ENCODE data around the gene ASIC2. TPM values are rescaled to one million over a fixed set of nuclear protein-coding genes. Genes with fewer than 3 reads are reported as not detected.

The ASIC2 gene
- total RNA-seq, 1 experiment from 2014 or later = not detected

DNA sequence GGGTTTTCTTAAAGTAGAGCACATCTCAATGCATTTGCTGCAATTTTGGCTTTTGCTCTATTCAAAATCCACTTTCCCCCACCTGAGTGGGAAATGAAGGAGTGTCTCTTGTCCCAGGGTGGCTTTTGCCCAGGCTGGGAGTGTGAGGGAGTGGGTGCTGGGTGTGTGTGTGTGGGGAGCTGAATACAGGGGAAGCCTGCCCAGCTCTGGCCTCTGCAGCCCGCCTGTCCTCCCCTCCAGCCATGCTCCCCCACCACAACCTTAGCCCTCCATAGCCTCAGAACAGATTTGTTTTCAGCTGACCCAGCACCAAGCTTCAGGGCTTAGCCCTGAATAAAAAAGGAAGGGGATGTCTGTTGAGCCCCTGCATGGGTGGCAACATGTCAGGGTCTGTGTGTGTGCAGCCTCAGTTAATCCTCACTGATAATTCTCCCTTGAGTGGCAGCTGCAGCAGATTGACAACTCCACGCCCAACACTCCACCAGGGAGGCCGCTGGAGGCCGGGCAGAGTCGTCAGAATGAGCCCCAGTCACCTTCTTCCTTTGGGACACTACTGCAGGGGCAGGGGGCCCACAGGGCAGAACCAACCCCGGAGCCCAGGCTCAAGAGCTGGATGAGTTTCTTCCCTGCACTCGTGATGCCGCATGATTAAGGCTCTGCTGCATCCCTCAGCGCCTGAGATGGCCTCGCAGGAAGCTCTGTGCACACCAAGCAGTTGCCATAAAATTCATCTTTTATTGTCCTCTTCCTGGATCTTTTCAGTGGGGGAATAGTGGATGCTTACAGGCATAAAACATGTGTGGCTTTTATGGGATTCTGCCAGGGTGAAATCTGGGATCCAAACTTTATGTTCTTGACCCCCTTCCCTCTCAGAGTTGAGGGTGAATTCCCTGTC is 246.5 kb downstream of the ASIC2 start:
- CTCF ChIA-PET = interaction anchor here (0.7 to 1.4 kb wide), 3 partner anchors 7 to 704 kb away, joined by 3 to 4 read pairs (median 3); no protein-coding TSS in a partner anchor
- TF ChIP-seq, protein P1, sequence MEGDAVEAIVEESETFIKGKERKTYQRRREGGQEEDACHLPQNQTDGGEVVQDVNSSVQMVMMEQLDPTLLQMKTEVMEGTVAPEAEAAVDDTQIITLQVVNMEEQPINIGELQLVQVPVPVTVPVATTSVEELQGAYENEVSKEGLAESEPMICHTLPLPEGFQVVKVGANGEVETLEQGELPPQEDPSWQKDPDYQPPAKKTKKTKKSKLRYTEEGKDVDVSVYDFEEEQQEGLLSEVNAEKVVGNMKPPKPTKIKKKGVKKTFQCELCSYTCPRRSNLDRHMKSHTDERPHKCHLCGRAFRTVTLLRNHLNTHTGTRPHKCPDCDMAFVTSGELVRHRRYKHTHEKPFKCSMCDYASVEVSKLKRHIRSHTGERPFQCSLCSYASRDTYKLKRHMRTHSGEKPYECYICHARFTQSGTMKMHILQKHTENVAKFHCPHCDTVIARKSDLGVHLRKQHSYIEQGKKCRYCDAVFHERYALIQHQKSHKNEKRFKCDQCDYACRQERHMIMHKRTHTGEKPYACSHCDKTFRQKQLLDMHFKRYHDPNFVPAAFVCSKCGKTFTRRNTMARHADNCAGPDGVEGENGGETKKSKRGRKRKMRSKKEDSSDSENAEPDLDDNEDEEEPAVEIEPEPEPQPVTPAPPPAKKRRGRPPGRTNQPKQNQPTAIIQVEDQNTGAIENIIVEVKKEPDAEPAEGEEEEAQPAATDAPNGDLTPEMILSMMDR (IDR thresholded peaks at IDR 0.05; ENCODE audit: unreplicated experiment) = no peak
- no peak for DNase-seq (ENCODE audit: unreplicated experiment)
- Mint-ChIP-seq H3K27me3 (ENCODE audit: insufficient read depth, unreplicated experiment) (no peaks in the 10 kb centered on the region), H3K4me1 (ENCODE audit: insufficient read depth, unreplicated experiment) (peaks cover 18% of the 10 kb centered on the region), H3K4me3 (ENCODE audit: unreplicated experiment) (no peak overlapping the region), H3K27ac (ENCODE audit: low read depth, unreplicated experiment) (no peak overlapping the region), H3K36me3 (ENCODE audit: insufficient read depth, unreplicated experiment) (no peaks in the 10 kb centered on the region), H3K9me3 (ENCODE audit: unreplicated experiment) (no peaks in the 10 kb centered on the region)
- intact Hi-C loops (cut with micrococcal nuclease) = no loop called here
- BruUV-seq (replicated peaks) = no TSS peak
- POLR2A ChIA-PET = no interaction called here

DNA sequence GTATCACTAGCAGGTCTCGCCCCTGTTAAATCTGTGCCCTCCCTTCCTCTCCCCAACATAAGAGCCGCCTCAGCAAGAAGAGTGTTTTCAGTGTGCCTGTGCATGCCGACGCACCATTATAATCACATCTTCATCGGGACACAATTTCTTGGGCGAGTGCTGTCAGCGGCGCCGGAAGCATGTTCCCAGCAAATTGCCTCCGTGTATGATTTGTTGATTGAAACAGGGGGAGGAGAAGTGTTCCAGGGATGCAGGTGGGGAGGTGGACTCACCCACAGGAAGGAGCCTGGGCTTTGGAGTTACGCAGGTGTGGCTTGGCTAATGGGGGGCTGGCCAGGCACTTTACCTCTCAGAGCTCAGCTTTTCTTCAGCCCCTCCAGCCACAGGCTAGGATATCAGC is 247.9 kb downstream of the ASIC2 start:
- peaks cover 18% of the 10 kb centered on the region for H3K4me1 Mint-ChIP-seq (ENCODE audit: insufficient read depth, unreplicated experiment)
- no peaks in the 10 kb centered on the region for H3K36me3 Mint-ChIP-seq (ENCODE audit: insufficient read depth, unreplicated experiment)
- no peak overlapping the region for H3K27ac Mint-ChIP-seq (ENCODE audit: low read depth, unreplicated experiment)
- no peak for DNase-seq (ENCODE audit: unreplicated experiment)
- ChIA-PET POLR2A (no interaction called here), CTCF (interaction anchor here (1.4 kb wide), 1 partner anchor 9 kb away, joined by 3 read pairs; no protein-coding TSS in a partner anchor)
- intact Hi-C loops (cut with micrococcal nuclease) = no loop called here
- H3K4me3 Mint-ChIP-seq (ENCODE audit: unreplicated experiment) = no peak overlapping the region
- BruUV-seq (replicated peaks) = no TSS peak
- H3K27me3 Mint-ChIP-seq (ENCODE audit: insufficient read depth, unreplicated experiment) = no peaks in the 10 kb centered on the region
- TF ChIP-seq, protein P1 (IDR thresholded peaks at IDR 0.05; ENCODE audit: unreplicated experiment) = no peak
- H3K9me3 Mint-ChIP-seq (ENCODE audit: unreplicated experiment) = no peaks in the 10 kb centered on the region

DNA sequence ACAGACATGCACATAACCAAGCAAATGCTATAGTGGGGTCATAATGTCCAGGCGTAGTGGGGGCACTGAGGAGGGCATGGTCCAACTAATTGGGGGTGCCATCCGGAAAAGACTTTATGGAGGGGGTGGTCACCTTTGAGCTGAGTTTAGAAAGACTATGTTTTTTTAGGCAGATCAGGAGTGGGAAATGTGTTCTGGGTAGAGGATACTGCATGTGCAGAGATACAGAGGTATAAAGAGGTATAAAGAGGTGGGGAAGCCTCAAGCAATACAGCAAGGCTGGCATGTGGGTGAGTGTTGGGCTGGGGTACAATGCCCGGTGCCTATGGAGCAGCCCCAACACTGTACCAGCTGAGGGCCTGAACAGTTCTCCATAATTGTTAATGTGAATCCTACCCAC is 248.3 kb downstream of the ASIC2 start:
- TF ChIP-seq, protein P1 (IDR thresholded peaks at IDR 0.05; ENCODE audit: unreplicated experiment) = no peak
- no peak overlapping the region for H3K27ac Mint-ChIP-seq (ENCODE audit: low read depth, unreplicated experiment)
- intact Hi-C loops (cut with micrococcal nuclease) = no loop called here
- ChIA-PET CTCF (no interaction called here), POLR2A (no interaction called here)
- no peaks in the 10 kb centered on the region for H3K27me3 Mint-ChIP-seq (ENCODE audit: insufficient read depth, unreplicated experiment)
- no peak overlapping the region for H3K4me3 Mint-ChIP-seq (ENCODE audit: unreplicated experiment)
- no peak for DNase-seq (ENCODE audit: unreplicated experiment)
- H3K9me3 Mint-ChIP-seq (ENCODE audit: unreplicated experiment) = no peaks in the 10 kb centered on the region
- no peaks in the 10 kb centered on the region for H3K36me3 Mint-ChIP-seq (ENCODE audit: insufficient read depth, unreplicated experiment)
- no TSS peak for BruUV-seq (replicated peaks)
- H3K4me1 Mint-ChIP-seq (ENCODE audit: insufficient read depth, unreplicated experiment) = peaks cover 23% of the 10 kb centered on the region

DNA sequence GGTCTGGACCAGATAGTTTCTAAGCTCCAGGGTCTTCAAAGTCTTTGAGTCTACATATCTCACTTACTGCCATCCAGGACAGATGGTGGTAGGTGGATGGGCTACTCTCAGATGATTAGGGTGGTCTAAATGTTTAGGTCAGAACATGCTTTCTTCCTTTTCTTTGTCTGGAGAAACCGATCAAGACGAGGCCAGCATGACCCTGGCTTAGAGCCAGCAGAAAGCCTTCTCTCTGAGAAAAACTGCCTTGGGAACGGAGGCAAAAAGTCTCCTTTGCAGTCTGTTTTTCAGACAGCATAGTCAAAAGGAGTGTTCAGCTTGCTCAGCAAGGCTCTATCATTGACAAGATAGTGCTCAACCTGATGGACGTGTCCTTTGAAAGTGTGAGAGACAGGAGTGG is 252.6 kb downstream of the ASIC2 start:
- no peak overlapping the region for H3K27ac Mint-ChIP-seq (ENCODE audit: low read depth, unreplicated experiment)
- no TSS peak for BruUV-seq (replicated peaks)
- no peaks in the 10 kb centered on the region for H3K27me3 Mint-ChIP-seq (ENCODE audit: insufficient read depth, unreplicated experiment)
- H3K4me3 Mint-ChIP-seq (ENCODE audit: unreplicated experiment) = no peak overlapping the region
- H3K9me3 Mint-ChIP-seq (ENCODE audit: unreplicated experiment) = peaks cover under 1% of the 10 kb centered on the region
- no peaks in the 10 kb centered on the region for H3K36me3 Mint-ChIP-seq (ENCODE audit: insufficient read depth, unreplicated experiment)
- no peak for DNase-seq (ENCODE audit: unreplicated experiment)
- intact Hi-C loops (cut with micrococcal nuclease) = no loop called here
- ChIA-PET POLR2A (no interaction called here), CTCF (interaction anchor here (1.2 kb wide), 1 partner anchor 9 kb away, joined by 3 read pairs; no protein-coding TSS in a partner anchor)
- H3K4me1 Mint-ChIP-seq (ENCODE audit: insufficient read depth, unreplicated experiment) = peaks cover 36% of the 10 kb centered on the region
- TF ChIP-seq, protein P1 (IDR thresholded peaks at IDR 0.05; ENCODE audit: unreplicated experiment) = no peak
